ENCODE data around the gene MACROD2. TPM values are rescaled to one million over a fixed set of nuclear protein-coding genes. Genes with fewer than 3 reads are reported as not detected.
"Not testable (repeated sequence)": the region's sequence is repeated elsewhere in the genome, so short reads cannot be mapped to it uniquely, and the experiment has no call there.

The MACROD2 gene
- total RNA-seq, 5 donors from 2014 or later (not counting 1 experiment from before 2014, with no cell fraction given), result 0.23 to 1.3 (median 0.51) TPM; not detected in 2

DNA sequence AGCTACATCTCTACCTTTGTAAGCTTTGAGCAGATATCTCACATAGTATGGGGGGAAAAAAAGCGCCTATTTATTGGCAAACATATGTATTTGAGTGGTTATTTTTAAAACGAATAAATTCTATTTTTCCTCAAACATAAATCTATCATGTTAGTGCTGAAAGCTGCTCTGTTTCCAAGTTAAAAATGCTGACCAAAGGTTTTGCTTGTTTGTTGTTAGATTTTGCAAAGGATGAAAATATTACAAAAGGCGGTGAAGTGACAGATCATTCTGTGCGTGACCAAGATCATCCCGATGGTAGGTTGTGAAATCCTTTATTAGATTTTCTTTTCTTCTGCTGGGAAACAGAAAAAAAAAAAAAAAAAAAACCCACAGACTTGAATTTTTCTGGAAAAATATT, 1972.0 kb downstream of the MACROD2 start:
- no peak overlapping the region for H3K27ac ChIP-seq (ENCODE audit: low read length)
- no peaks in the 10 kb centered on the region for H3K36me3 ChIP-seq (ENCODE audit: control insufficient read depth in 2 of 2, extremely low read depth in 1 of 2, insufficient read depth in 1 of 2, low read length in 1 of 2)
- no peak overlapping the region for H3K4me3 ChIP-seq (ENCODE audit: control insufficient read depth in 1 of 2, extremely low read depth in 1 of 2, low read length in 1 of 2)
- no peaks in the 10 kb centered on the region for H3K4me1 ChIP-seq (ENCODE audit: control insufficient read depth in 1 of 2, extremely low read depth in 1 of 2, insufficient read depth in 2 of 2, low read length in 2 of 2)
- no peaks in the 10 kb centered on the region for H3K9me3 ChIP-seq
- Mint-ChIP-seq H3K27ac (no peak overlapping the region), H3K4me1 (no peaks in the 10 kb centered on the region), H3K27me3 (no peaks in the 10 kb centered on the region), H3K36me3 (no peaks in the 10 kb centered on the region), H3K4me3 (no peak overlapping the region), H3K9me3 (peaks cover 11 to 12% (median 11%) of the 10 kb centered on the region in 3 donors)
- ChIA-PET CTCF (no interaction called here), POLR2A (no interaction called here)
- no CpG with 5 or more reads among the region's 5 CpGs for WGBS (ENCODE audit: insufficient coverage)
- no peak for DNase-seq
- H3K27me3 ChIP-seq (replicated peaks in 1 of 2; ENCODE audit: control insufficient read depth in 2 of 2, extremely low read depth in 1 of 2, insufficient read depth in 2 of 2, low read length in 1 of 2), result no peaks in the 10 kb centered on the region
- no peak for ATAC-seq (replicated peaks in 1 of 4)

DNA sequence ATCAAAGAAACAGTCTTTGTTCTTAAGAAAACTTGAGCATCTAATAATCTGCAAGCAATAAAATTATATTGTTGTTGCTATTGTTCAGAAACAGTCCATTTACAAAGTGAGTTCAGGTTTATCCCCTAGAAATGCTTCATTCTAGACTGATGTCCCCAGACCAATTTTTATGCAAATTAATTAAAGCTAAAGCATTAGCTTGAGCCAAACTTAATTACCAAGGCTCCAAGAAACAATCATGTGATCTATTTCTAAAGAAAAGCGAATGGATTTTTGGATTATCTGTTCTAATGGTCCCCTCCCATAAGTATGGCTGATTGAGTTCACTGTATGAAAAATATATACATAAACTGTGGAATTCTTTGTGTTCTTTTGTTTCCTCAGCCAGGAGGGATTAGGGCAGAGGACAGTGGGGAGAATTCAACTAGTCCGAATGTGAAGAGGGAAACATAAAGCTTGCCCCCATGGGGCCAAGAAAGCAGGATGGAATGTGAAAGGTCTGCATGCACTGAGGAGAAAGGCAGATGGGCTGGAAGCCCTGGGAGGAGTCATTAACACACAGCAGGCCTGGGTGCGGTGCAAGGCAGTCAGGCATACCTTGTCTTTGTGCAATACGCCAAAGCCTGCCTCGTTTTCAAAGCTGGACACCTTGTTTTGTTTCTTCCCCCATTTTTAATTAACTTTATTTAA, 1980.9 kb downstream of the MACROD2 start:
- Histone ChIP-seq H3K27ac (ENCODE audit: low read length) (no peak overlapping the region), H3K9me3 (no peaks in the 10 kb centered on the region), H3K4me1 (ENCODE audit: control insufficient read depth in 1 of 2, extremely low read depth in 1 of 2, insufficient read depth in 2 of 2, low read length in 2 of 2) (no peaks in the 10 kb centered on the region), H3K36me3 (ENCODE audit: control insufficient read depth in 2 of 2, extremely low read depth in 1 of 2, insufficient read depth in 1 of 2, low read length in 1 of 2) (no peaks in the 10 kb centered on the region), H3K4me3 (ENCODE audit: control insufficient read depth in 1 of 2, extremely low read depth in 1 of 2, low read length in 1 of 2) (no peak overlapping the region), H3K27me3 (replicated peaks in 1 of 2; ENCODE audit: control insufficient read depth in 2 of 2, extremely low read depth in 1 of 2, insufficient read depth in 2 of 2, low read length in 1 of 2) (no peaks in the 10 kb centered on the region)
- H3K9me3 Mint-ChIP-seq, result peaks cover 13 to 28% (median 17%) of the 10 kb centered on the region in 3 donors
- ChIA-PET POLR2A (no interaction called here), CTCF (no interaction called here)
- no peak overlapping the region for H3K27ac Mint-ChIP-seq
- no peaks in the 10 kb centered on the region for H3K4me1 Mint-ChIP-seq
- DNase-seq (no peak), ATAC-seq (replicated peaks in 1 of 4) (no peak)
- no peak overlapping the region for H3K4me3 Mint-ChIP-seq
- 86% methylated on average over 1 of the region's 5 CpGs for WGBS (ENCODE audit: insufficient coverage)
- H3K36me3 Mint-ChIP-seq, result no peaks in the 10 kb centered on the region
- H3K27me3 Mint-ChIP-seq, result no peaks in the 10 kb centered on the region

DNA sequence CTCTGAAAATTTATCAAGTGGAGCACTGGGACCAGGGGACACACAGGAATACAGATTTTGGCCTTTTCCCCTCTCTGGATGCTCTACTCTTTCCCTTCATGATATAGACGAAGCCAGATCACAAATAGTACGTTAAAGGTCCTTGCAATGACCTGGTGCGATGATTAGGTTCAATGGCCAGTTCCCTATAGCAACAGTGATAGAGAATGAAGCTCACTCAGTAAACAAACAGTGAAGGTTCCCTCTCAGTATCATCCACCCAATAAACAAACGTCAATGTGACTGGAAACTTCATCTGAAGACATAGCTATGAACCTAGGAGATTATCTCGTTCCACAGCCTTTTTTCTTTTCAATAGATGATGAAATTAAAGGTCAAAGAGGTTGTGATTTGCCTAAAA, 1981.7 kb downstream of the MACROD2 start:
- Mint-ChIP-seq H3K36me3 (no peaks in the 10 kb centered on the region), H3K27ac (no peak overlapping the region), H3K4me1 (no peaks in the 10 kb centered on the region), H3K4me3 (no peak overlapping the region), H3K9me3 (peaks cover 5 to 19% (median 9%) of the 10 kb centered on the region in 3 donors), H3K27me3 (no peaks in the 10 kb centered on the region)
- Histone ChIP-seq H3K36me3 (ENCODE audit: control insufficient read depth in 2 of 2, extremely low read depth in 1 of 2, insufficient read depth in 1 of 2, low read length in 1 of 2) (no peaks in the 10 kb centered on the region), H3K27ac (ENCODE audit: low read length) (no peak overlapping the region), H3K9me3 (no peaks in the 10 kb centered on the region), H3K4me3 (ENCODE audit: control insufficient read depth in 1 of 2, extremely low read depth in 1 of 2, low read length in 1 of 2) (no peak overlapping the region), H3K27me3 (replicated peaks in 1 of 2; ENCODE audit: control insufficient read depth in 2 of 2, extremely low read depth in 1 of 2, insufficient read depth in 2 of 2, low read length in 1 of 2) (no peaks in the 10 kb centered on the region), H3K4me1 (ENCODE audit: control insufficient read depth in 1 of 2, extremely low read depth in 1 of 2, insufficient read depth in 2 of 2, low read length in 2 of 2) (no peaks in the 10 kb centered on the region)
- no peak for DNase-seq
- ChIA-PET CTCF (no interaction called here), POLR2A (no interaction called here)
- ATAC-seq (replicated peaks in 1 of 4), result no peak
- 0% methylated on average over 1 of the region's 5 CpGs for WGBS (ENCODE audit: insufficient coverage)

DNA sequence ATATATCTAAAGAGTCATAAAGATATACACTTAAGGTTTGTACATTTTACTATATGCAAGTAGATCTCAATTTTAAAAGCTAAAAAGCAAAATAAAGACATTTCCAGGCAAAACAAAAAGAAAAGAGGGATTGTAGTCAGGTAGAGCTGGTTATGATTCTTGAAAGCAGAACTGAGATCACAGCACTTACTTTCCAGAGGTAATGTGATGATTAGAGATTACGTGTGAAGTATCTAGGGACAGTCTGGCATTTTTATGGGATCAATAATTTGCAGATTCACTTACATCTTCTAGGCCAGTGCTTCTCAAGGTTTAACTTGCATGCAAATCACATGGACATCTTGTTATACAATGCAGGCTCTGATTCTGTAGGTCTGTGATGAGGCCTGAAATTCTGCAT, 1982.4 kb downstream of the MACROD2 start:
- ATAC-seq (replicated peaks in 1 of 4) (no peak), DNase-seq (no peak)
- no CpG with 5 or more reads among the region's 1 CpG for WGBS (ENCODE audit: insufficient coverage)
- peaks cover 2 to 16% (median 5%) of the 10 kb centered on the region in 3 donors for H3K9me3 Mint-ChIP-seq
- H3K27me3 Mint-ChIP-seq, result no peaks in the 10 kb centered on the region
- Histone ChIP-seq H3K9me3 (no peaks in the 10 kb centered on the region), H3K36me3 (ENCODE audit: control insufficient read depth in 2 of 2, extremely low read depth in 1 of 2, insufficient read depth in 1 of 2, low read length in 1 of 2) (no peaks in the 10 kb centered on the region), H3K4me3 (ENCODE audit: control insufficient read depth in 1 of 2, extremely low read depth in 1 of 2, low read length in 1 of 2) (no peak overlapping the region), H3K27me3 (replicated peaks in 1 of 2; ENCODE audit: control insufficient read depth in 2 of 2, extremely low read depth in 1 of 2, insufficient read depth in 2 of 2, low read length in 1 of 2) (no peaks in the 10 kb centered on the region), H3K27ac (ENCODE audit: low read length) (no peak overlapping the region), H3K4me1 (ENCODE audit: control insufficient read depth in 1 of 2, extremely low read depth in 1 of 2, insufficient read depth in 2 of 2, low read length in 2 of 2) (no peaks in the 10 kb centered on the region)
- no peak overlapping the region for H3K4me3 Mint-ChIP-seq
- POLR2A ChIA-PET, result no interaction called here
- H3K27ac Mint-ChIP-seq, result no peak overlapping the region
- CTCF ChIA-PET, result no interaction called here
- H3K4me1 Mint-ChIP-seq, result no peaks in the 10 kb centered on the region
- H3K36me3 Mint-ChIP-seq, result no peaks in the 10 kb centered on the region

DNA sequence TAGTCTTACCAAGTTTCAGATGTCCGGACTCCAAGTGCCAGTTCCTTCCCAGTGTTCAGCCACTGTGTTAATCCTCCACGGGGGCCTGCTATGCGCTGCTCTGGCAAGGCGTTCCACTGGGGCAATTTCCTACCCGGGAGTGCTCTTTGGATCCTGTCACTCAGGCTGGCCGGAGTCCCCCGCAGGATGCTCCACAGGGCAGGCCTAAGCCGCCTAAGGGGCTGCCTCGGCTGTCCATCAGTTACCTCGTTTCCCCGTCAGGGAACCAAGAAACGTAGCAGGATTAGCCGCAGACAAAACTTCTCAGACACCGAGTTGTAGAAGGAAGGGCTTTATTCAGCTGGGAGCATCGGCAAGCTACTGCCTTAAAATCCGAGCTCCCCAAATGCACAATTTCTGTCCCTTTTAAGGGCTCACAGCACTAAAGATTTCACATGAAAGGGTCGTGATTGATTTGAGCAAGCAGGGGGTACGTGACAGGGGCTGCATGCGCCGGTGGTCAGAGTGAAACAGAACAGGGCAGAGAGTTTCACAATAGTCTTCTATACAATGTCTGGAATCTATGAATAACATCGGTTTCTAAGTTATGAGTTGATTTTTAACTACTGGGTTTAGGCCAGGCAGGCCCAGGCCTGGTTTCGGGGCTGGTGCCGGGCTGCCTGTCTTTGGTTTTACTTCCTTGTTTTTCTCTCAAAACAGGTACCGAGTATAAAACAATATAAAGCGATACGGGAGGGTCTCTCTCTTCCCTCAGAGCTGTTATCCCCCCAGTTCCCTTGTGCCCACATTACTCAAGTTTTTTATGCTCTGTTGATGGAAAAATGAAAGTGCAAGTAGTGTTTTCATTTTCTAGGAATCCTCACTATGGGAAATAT, 1990.4 kb downstream of the MACROD2 start:
- H3K27me3 Mint-ChIP-seq; H3K36me3 Mint-ChIP-seq; CTCF ChIA-PET; H3K36me3 ChIP-seq (ENCODE audit: control insufficient read depth in 2 of 2, extremely low read depth in 1 of 2, insufficient read depth in 1 of 2, low read length in 1 of 2); H3K4me1 ChIP-seq (ENCODE audit: control insufficient read depth in 1 of 2, extremely low read depth in 1 of 2, insufficient read depth in 2 of 2, low read length in 2 of 2); H3K27ac Mint-ChIP-seq; H3K9me3 ChIP-seq; DNase-seq; ATAC-seq (replicated peaks in 1 of 4); POLR2A ChIA-PET; H3K4me1 Mint-ChIP-seq; H3K9me3 Mint-ChIP-seq; H3K27ac ChIP-seq (ENCODE audit: low read length); H3K4me3 ChIP-seq (ENCODE audit: control insufficient read depth in 1 of 2, extremely low read depth in 1 of 2, low read length in 1 of 2); H3K4me3 Mint-ChIP-seq; H3K27me3 ChIP-seq (replicated peaks in 1 of 2; ENCODE audit: control insufficient read depth in 2 of 2, extremely low read depth in 1 of 2, insufficient read depth in 2 of 2, low read length in 1 of 2): not testable (repeated sequence)
- 91% methylated on average over 10 of the region's 26 CpGs for WGBS (ENCODE audit: insufficient coverage)

DNA sequence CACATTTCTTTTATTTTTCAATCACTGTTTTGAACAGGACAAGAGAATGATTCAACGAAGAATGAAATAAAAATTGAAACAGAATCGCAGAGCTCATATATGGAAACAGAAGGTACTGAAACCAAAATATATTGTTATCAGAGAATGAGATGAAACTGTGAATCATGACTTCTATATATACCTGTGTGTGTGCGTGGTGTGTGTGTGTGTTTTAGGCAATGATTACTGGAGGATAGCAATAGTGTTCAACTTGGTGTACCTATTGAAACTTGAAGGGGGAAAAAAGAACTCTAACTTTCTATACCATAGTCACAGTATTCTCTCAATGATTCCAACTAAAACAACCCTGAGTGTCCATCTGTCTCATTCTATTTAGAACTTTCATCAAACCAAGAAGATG, 1991.4 kb downstream of the MACROD2 start:
- no peaks in the 10 kb centered on the region for H3K4me1 Mint-ChIP-seq
- 80% methylated on average over 1 of the region's 3 CpGs for WGBS (ENCODE audit: insufficient coverage)
- no peak for DNase-seq
- Histone ChIP-seq H3K4me3 (ENCODE audit: control insufficient read depth in 1 of 2, extremely low read depth in 1 of 2, low read length in 1 of 2) (no peak overlapping the region), H3K4me1 (ENCODE audit: control insufficient read depth in 1 of 2, extremely low read depth in 1 of 2, insufficient read depth in 2 of 2, low read length in 2 of 2) (no peaks in the 10 kb centered on the region), H3K36me3 (ENCODE audit: control insufficient read depth in 2 of 2, extremely low read depth in 1 of 2, insufficient read depth in 1 of 2, low read length in 1 of 2) (no peaks in the 10 kb centered on the region), H3K27ac (ENCODE audit: low read length) (no peak overlapping the region), H3K9me3 (no peaks in the 10 kb centered on the region), H3K27me3 (replicated peaks in 1 of 2; ENCODE audit: control insufficient read depth in 2 of 2, extremely low read depth in 1 of 2, insufficient read depth in 2 of 2, low read length in 1 of 2) (no peaks in the 10 kb centered on the region)
- H3K36me3 Mint-ChIP-seq, result no peaks in the 10 kb centered on the region
- CTCF ChIA-PET, result no interaction called here
- no peak for ATAC-seq (replicated peaks in 1 of 4)
- POLR2A ChIA-PET, result no interaction called here
- no peaks in the 10 kb centered on the region for H3K27me3 Mint-ChIP-seq
- no peak overlapping the region for H3K4me3 Mint-ChIP-seq
- no peak overlapping the region for H3K27ac Mint-ChIP-seq
- H3K9me3 Mint-ChIP-seq, result peaks cover 0 to 6% (median 0%) of the 10 kb centered on the region in 3 donors

Measured in T-cell (primary cell).